GM23338 (cell line): Measurements from ENCODE around the gene SCP2.

Experiments
- CTCF ChIP-seq, 2 experiments: fragments of 200-600 bp in 1 of 2; sonication (generic) in 1 of 2; conservative IDR thresholded peaks; 2 replicates each; pipeline versions ENCODE4 v1.5.1 to v1.6.1; 2016 to 2017; ENCODE audit warnings: antibody characterized with exemption in 2 of 2, low read depth in 2 of 2, mild to moderate bottlenecking in 2 of 2, moderate library complexity in 1 of 2
- EZH2 ChIP-seq: fragments of 200-600 bp; sonication (generic); IDR thresholded peaks from one replicate; pipeline ENCODE4 v1.8.0; 2017; ENCODE audit warnings: antibody characterized with exemption, mild to moderate bottlenecking, low read depth; ENCODE audit not compliant: unreplicated experiment
- EZH2phosphoT487 ChIP-seq: fragments of 200-600 bp; sonication (generic); IDR thresholded peaks from one replicate; pipeline ENCODE4 v1.8.1; 2018; ENCODE audit warnings: antibody characterized with exemption; ENCODE audit not compliant: unreplicated experiment

GRCh38 chr1:52970149-52970548, 43.1 kb downstream of the SCP2 start:
- peak; percentile 66 to 74 for TF ChIP-seq CTCF (conservative IDR thresholded peaks at IDR 0.05; ENCODE audit: low read depth in 2 of 2)
- TF ChIP-seq EZH2: no peak
- no peak for TF ChIP-seq EZH2phosphoT487
